ENCODE data around the gene CDH4.

DNA sequence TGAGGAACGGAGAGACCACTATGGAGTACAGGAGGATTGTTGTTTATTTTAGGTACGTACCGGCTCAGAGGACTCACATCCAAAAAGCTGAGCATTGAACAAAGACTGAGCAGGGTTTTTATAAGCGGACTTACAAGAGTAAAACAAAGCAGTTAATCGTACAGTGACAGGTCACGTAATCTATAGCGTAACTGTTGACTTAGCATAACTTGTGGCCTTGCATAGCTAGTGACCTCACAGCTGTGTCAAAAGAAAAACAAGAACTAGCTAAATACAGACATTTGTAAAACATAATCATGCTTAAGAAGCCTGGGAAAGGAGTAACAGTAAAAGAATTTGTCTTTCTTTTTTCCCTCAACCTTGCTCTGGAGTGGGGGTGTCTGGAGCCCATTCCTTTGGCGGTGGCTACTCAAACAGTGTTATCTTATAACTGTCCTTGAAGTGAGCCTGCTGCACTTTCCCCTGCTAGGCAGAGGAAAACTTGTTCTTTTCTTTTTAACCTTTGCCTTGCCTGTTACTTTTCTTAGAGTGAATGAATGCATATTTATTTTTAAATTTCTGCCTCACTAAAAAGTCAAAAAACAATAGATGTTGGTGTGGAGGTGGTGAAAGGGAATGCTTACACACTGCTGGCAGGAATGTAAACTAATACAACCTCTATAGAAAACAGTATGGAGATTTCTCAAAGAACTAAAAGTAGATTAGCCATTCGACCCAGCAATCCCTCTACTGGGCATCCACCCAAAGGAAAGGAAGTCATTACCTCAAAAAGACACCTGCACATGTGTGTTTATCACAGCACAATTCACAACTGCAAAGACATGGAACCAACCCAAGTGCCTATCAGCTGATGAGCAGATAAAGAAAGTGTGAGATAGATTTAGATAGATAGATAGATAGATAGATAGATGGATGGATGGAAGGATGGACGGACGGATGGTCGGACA is 704.6 kb downstream of the CDH4 start:
- TF ChIP-seq CTCF (IDR thresholded peaks at IDR 0.05) (no peak), POLR2AphosphoS5 (IDR thresholded peaks at IDR 0.05) (no peak)

Data from prostate gland (tissue), 2 donors.